Glutamatergic neuron (in vitro differentiated cells): ENCODE data around the gene SERPINE1. TPM values are rescaled to one million over a fixed set of nuclear protein-coding genes. Genes with fewer than 3 reads are reported as not detected.
"Not testable (repeated sequence)": the region's sequence is repeated elsewhere in the genome, so short reads cannot be mapped to it uniquely, and the experiment has no call there.

Experiments used
- DNase-seq: peaks from one replicate; pipeline ENCODE4 v3.0.0; 2022
- H3K27ac Mint-ChIP-seq: one replicate; pipeline ENCODE4 v1.8.0; 2020; ENCODE audit warnings: mild to moderate bottlenecking, mixed read lengths, inconsistent platforms; ENCODE audit not compliant: unreplicated experiment
- H3K27me3 Mint-ChIP-seq: one replicate; pipeline ENCODE4 v1.8.0; 2020; ENCODE audit warnings: mild to moderate bottlenecking, moderate library complexity, mixed read lengths, inconsistent platforms; ENCODE audit not compliant: unreplicated experiment
- H3K36me3 Mint-ChIP-seq: one replicate; pipeline ENCODE4 v1.8.0; 2020; ENCODE audit warnings: mild to moderate bottlenecking, mixed read lengths, inconsistent platforms; ENCODE audit not compliant: unreplicated experiment
- H3K4me1 Mint-ChIP-seq: one replicate; pipeline ENCODE4 v1.8.0; 2020; ENCODE audit warnings: mild to moderate bottlenecking, low read depth, mixed read lengths, inconsistent platforms; ENCODE audit not compliant: unreplicated experiment
- H3K4me3 Mint-ChIP-seq: one replicate; pipeline ENCODE4 v1.8.0; 2020; ENCODE audit warnings: mild to moderate bottlenecking, mixed read lengths, inconsistent platforms; ENCODE audit not compliant: unreplicated experiment
- H3K9me3 Mint-ChIP-seq: one replicate; pipeline ENCODE4 v1.8.0; 2020; ENCODE audit warnings: mild to moderate bottlenecking, moderate library complexity, mixed read lengths, inconsistent platforms; ENCODE audit not compliant: unreplicated experiment
- CTCF ChIP-seq: fragments of 200-600 bp; sonication (generic); IDR thresholded peaks from one replicate; pipeline ENCODE4 v1.5.0; 2021; ENCODE audit not compliant: partially characterized antibody, unreplicated experiment
- total RNA-seq: library from RNA; stranded (reverse); fragmentation: NEBNext Ultra II Directional; extraction: Animal tissue kit (Norgen Biotek cat#: 25700); gene quantifications from one replicate; pipeline ENCODE4 v1.2.1, GENCODE V29; 2021; ENCODE audit not compliant: unreplicated experiment

Gene SERPINE1
- total RNA-seq, 1 donor from 2014 or later, result not detected

DNA sequence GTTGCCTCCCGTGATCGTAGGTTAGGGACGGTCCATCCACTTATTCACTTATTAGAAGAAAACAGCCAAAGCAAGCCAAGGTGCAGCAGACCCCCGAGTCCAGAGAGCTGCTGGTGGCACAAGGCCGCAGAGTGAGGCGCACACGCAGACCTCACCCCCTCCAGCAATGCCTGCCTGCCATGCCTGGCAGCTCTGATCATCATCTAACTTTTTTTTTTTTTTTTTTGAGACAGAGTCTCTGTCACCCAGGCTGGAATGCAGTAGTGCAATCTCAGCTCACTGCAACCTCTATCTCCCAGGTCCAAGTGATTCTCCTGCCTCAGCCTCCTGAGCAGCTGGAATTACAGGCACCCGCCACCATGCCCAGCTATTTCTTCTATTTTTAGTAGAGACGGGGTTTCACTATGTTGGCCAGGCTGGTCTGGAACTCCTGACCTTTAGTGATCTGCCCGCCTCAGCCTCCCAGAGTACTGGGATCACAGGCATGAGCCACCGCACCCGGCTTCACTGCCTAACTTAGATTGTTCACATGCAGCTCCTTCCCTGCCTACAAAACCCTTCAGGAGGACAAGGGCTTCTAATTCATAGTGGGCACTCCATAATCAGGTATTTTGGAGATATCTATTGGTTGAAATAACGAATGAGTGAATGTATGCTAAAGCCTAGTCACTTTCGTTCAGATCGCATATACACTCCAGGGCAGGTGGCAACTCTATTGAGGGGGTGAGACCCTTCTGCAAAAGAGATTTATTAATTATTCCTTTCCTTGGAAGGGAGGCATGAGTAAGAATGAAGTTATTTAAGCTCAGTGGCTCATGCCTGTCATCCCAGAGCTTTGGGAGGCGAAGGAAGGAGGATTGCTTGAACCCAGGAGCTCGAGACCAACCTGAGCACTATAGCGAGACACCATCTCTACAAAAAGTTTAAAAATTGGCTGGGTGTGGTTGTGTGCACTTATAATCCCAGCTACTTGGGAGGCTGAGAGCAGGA, 25.8 kb upstream of the SERPINE1 start:
- Mint-ChIP-seq H3K27ac (no peak overlapping the region), H3K27me3 (peaks cover 2% of the 10 kb centered on the region), H3K4me3 (no peak overlapping the region), H3K36me3 (no peaks in the 10 kb centered on the region), H3K4me1 (peaks cover 3% of the 10 kb centered on the region), H3K9me3 (peaks cover 1% of the 10 kb centered on the region)
- TF ChIP-seq CTCF, result no peak
- DNase-seq, result no peak

DNA sequence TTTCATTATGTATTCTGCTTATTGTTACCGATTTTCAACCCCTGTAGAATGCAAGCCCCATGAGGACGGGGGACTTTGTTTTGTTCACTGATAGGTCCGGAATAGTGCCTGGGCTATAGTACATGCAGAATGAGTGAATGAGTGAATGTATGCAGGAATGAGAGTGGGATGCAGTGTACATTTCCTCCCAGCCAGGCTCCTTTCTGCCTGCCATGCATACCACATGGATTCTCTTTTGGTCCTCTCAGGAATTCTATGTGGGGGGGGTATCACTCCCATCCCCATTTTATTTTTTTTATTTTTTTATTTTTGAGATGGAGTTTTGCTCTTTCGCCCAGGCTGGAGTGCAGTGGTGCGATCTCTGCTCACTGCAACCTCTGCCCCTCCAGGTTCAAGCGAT, 24.9 kb upstream of the SERPINE1 start:
- DNase-seq, result no peak
- peaks cover 2% of the 10 kb centered on the region for H3K27me3 Mint-ChIP-seq
- no peak overlapping the region for H3K4me3 Mint-ChIP-seq
- no peak overlapping the region for H3K27ac Mint-ChIP-seq
- H3K36me3 Mint-ChIP-seq, result no peaks in the 10 kb centered on the region
- H3K9me3 Mint-ChIP-seq, result peaks cover 1% of the 10 kb centered on the region
- H3K4me1 Mint-ChIP-seq, result peaks cover 3% of the 10 kb centered on the region
- TF ChIP-seq CTCF, result no peak

GRCh38 chr7:101103701-101104100, 23.2 kb upstream of the SERPINE1 start:
- H3K4me3 Mint-ChIP-seq, H3K36me3 Mint-ChIP-seq, DNase-seq, H3K27ac Mint-ChIP-seq, H3K4me1 Mint-ChIP-seq, H3K9me3 Mint-ChIP-seq, H3K27me3 Mint-ChIP-seq: not testable (repeated sequence)

- Mint-ChIP-seq H3K27me3 (peaks cover 2% of the 10 kb centered on the region), H3K36me3 (no peaks in the 10 kb centered on the region), H3K27ac (no peak overlapping the region), H3K4me3 (no peak overlapping the region), H3K4me1 (peaks cover 3% of the 10 kb centered on the region), H3K9me3 (peaks cover 3% of the 10 kb centered on the region)
- no peak for TF ChIP-seq CTCF
- DNase-seq, result no peak
Measured at GRCh38 chr7:101104193-101104713, 22.7 kb upstream of the SERPINE1 start.

GRCh38 chr7:101104799-101105198, 22.1 kb upstream of the SERPINE1 start:
- DNase-seq, result no peak
- Mint-ChIP-seq H3K27ac (no peak overlapping the region), H3K9me3 (peaks cover 3% of the 10 kb centered on the region), H3K4me1 (peaks cover 2% of the 10 kb centered on the region), H3K4me3 (no peak overlapping the region), H3K27me3 (peaks cover 2% of the 10 kb centered on the region), H3K36me3 (no peaks in the 10 kb centered on the region)
- TF ChIP-seq CTCF, result no peak

DNA sequence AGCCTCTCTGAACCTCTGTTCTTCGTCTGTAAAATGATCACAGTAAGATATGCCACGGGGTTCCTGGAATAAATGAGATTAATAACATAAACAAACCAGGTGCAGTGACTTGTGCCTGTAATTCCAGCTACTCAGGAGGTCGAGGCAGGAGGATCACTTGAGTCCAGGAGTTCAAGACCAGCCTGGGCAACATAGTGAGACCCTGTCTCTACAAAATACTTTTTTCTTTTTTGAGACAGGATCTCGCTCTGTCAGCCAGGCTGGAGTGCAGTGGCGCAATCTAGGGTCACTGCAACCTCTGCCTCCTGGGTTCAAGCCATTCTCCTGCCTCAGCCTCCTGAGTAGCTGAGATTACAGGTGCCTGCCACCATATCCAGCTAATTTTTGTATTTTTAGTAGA, 21.7 kb upstream of the SERPINE1 start:
- H3K4me1 Mint-ChIP-seq, H3K27ac Mint-ChIP-seq, H3K9me3 Mint-ChIP-seq, H3K4me3 Mint-ChIP-seq, H3K36me3 Mint-ChIP-seq, H3K27me3 Mint-ChIP-seq, DNase-seq: not testable (repeated sequence)
